ENCODE data around the gene MICAL2.

MICAL2 gene

DNA sequence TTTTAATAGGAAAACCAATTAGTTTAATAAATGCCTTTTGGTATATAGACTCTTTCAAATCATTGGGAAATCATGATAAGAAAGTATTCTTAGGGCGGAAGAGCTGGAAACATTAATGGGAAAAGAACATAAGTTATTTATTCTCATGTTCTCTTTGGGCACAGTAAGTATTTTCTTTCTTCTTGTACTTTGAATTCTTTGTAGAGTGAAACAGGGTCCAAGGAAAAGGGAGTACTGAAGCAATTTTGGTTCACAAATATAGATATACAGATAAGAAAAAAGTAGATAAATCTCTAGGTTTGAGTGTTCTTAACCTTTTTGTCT, 123.2 kb downstream of the MICAL2 start:
- TF ChIP-seq FOXM1 (IDR thresholded peaks at IDR 0.05; ENCODE audit: borderline replicate concordance, low read depth) (no peak), RAD21 (IDR thresholded peaks at IDR 0.05; ENCODE audit: low read depth) (no peak), EGR1 (IDR thresholded peaks at IDR 0.05) (no peak), ZBTB7A (IDR thresholded peaks at IDR 0.05; ENCODE audit: low read depth) (no peak)

DNA sequence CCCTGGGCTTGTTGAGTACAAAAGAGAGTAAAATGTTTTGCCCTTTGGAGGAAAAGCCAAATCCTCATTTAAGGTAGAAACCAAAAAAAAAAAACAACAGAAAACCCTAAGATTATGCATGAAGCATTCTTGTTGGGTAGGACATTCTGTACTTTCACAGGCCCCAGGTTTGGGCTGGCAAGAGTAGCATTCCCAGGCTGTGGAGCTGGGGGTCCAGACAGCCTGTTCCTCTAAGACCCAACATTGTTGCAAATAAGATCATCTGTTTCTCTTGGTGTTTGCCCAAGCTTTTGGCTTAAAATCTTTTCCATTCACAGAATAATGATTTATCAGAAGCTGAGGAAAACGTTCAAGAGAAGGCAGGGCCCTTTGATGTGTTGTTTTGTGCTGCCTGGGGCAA, 123.8 kb downstream of the MICAL2 start:
- TF ChIP-seq RAD21 (IDR thresholded peaks at IDR 0.05; ENCODE audit: low read depth) (no peak), EP300 (IDR thresholded peaks at IDR 0.05; ENCODE audit: borderline replicate concordance) (no peak), YY1 (IDR thresholded peaks at IDR 0.05; ENCODE audit: low read depth) (no peak), CREB1 (IDR thresholded peaks at IDR 0.05; ENCODE audit: low read depth) (no peak), TCF12 (IDR thresholded peaks at IDR 0.05; ENCODE audit: low read depth) (no peak), TEAD4 (IDR thresholded peaks at IDR 0.05) (no peak), TAF1 (IDR thresholded peaks at IDR 0.05; ENCODE audit: low read depth) (no peak), EGR1 (IDR thresholded peaks at IDR 0.05) (no peak), CEBPB (IDR thresholded peaks at IDR 0.05) (no peak), ZBTB7A (IDR thresholded peaks at IDR 0.05; ENCODE audit: low read depth) (no peak), FOXM1 (IDR thresholded peaks at IDR 0.05; ENCODE audit: borderline replicate concordance, low read depth) (no peak), NFIC (IDR thresholded peaks at IDR 0.05) (no peak)
- TF ChIP-seq, protein P1, sequence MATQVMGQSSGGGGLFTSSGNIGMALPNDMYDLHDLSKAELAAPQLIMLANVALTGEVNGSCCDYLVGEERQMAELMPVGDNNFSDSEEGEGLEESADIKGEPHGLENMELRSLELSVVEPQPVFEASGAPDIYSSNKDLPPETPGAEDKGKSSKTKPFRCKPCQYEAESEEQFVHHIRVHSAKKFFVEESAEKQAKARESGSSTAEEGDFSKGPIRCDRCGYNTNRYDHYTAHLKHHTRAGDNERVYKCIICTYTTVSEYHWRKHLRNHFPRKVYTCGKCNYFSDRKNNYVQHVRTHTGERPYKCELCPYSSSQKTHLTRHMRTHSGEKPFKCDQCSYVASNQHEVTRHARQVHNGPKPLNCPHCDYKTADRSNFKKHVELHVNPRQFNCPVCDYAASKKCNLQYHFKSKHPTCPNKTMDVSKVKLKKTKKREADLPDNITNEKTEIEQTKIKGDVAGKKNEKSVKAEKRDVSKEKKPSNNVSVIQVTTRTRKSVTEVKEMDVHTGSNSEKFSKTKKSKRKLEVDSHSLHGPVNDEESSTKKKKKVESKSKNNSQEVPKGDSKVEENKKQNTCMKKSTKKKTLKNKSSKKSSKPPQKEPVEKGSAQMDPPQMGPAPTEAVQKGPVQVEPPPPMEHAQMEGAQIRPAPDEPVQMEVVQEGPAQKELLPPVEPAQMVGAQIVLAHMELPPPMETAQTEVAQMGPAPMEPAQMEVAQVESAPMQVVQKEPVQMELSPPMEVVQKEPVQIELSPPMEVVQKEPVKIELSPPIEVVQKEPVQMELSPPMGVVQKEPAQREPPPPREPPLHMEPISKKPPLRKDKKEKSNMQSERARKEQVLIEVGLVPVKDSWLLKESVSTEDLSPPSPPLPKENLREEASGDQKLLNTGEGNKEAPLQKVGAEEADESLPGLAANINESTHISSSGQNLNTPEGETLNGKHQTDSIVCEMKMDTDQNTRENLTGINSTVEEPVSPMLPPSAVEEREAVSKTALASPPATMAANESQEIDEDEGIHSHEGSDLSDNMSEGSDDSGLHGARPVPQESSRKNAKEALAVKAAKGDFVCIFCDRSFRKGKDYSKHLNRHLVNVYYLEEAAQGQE (IDR thresholded peaks at IDR 0.05; ENCODE audit: low read depth) = no peak
- TF ChIP-seq, protein P2, sequence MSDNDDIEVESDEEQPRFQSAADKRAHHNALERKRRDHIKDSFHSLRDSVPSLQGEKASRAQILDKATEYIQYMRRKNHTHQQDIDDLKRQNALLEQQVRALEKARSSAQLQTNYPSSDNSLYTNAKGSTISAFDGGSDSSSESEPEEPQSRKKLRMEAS (IDR thresholded peaks at IDR 0.05) = no peak
- TF ChIP-seq, protein P3, sequence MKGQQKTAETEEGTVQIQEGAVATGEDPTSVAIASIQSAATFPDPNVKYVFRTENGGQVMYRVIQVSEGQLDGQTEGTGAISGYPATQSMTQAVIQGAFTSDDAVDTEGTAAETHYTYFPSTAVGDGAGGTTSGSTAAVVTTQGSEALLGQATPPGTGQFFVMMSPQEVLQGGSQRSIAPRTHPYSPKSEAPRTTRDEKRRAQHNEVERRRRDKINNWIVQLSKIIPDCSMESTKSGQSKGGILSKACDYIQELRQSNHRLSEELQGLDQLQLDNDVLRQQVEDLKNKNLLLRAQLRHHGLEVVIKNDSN (IDR thresholded peaks at IDR 0.05) = no peak

DNA sequence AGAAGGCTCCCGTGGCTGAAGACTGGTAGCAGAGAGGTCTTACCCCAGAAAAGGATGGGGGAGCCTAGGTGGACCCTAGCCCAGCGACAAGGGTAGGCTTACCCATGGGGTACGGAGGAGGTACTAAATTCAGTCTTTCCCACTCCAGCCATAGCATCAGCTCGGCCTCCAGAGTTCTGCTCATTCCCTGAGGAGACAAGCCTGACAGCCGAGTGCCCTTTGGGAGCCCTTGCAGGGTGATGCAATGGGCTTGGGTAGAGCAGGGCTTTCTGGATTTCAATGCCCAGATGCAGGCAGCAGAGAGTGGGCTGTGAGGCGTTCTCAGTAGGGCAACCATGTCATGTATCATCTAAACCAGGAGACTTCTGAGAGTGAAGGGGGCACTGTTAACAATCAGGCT, 124.7 kb downstream of the MICAL2 start:
- TF ChIP-seq EGR1 (IDR thresholded peaks at IDR 0.05) = no peak
- TF ChIP-seq CEBPB (IDR thresholded peaks at IDR 0.05) = no peak
- no peak for TF ChIP-seq YY1 (IDR thresholded peaks at IDR 0.05; ENCODE audit: low read depth)
- no peak for TF ChIP-seq FOXM1 (IDR thresholded peaks at IDR 0.05; ENCODE audit: borderline replicate concordance, low read depth)
- TF ChIP-seq, protein P3 (IDR thresholded peaks at IDR 0.05) = no peak
- no peak for TF ChIP-seq NFIC (IDR thresholded peaks at IDR 0.05)
- TF ChIP-seq ZBTB7A (IDR thresholded peaks at IDR 0.05; ENCODE audit: low read depth) = no peak
- TF ChIP-seq TCF12 (IDR thresholded peaks at IDR 0.05; ENCODE audit: low read depth) = no peak
- TF ChIP-seq RAD21 (IDR thresholded peaks at IDR 0.05; ENCODE audit: low read depth) = no peak
- TF ChIP-seq TEAD4 (IDR thresholded peaks at IDR 0.05) = no peak
- TF ChIP-seq, protein P2 (IDR thresholded peaks at IDR 0.05) = no peak
- no peak for TF ChIP-seq TAF1 (IDR thresholded peaks at IDR 0.05; ENCODE audit: low read depth)
- no peak for TF ChIP-seq EP300 (IDR thresholded peaks at IDR 0.05; ENCODE audit: borderline replicate concordance)
- TF ChIP-seq, protein P1 (IDR thresholded peaks at IDR 0.05; ENCODE audit: low read depth) = no peak
- no peak for TF ChIP-seq CREB1 (IDR thresholded peaks at IDR 0.05; ENCODE audit: low read depth)

DNA sequence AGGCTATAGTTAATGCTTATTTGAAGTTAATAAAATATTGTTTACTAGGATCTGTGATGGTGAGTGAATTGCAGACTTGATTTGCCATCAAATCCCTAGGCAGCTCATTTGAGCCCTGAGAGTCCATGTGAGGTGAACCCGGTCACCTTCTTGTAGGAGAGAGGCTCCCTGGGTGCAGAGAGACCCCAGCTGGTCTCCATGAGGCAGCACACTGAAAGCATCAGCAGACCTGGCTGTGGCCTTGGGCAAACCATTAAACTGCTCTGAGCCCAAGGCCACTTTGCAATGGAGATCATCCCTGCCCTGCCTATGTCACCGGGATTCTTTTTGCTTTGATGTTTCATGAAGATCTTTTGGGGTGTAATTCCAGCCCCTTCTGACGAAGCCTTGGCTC, 125.2 kb downstream of the MICAL2 start:
- TF ChIP-seq RAD21 (IDR thresholded peaks at IDR 0.05; ENCODE audit: low read depth) = peak; percentile 28; the same call in 1 of the 2 replicates
- TF ChIP-seq, protein P1 (IDR thresholded peaks at IDR 0.05; ENCODE audit: low read depth) = no peak

All from Ishikawa (cell line).